Measurements from ENCODE around the gene CTNND2. TPM values are rescaled to one million over a fixed set of nuclear protein-coding genes. Genes with fewer than 3 reads are reported as not detected.

Gene CTNND2
- total and polyA plus RNA-seq, 9 of the 15 experiments (the other 6 are each of a cell fraction or from before 2014, with no cell fraction given), result 0.03 to 0.35 TPM; not detected in 7

GRCh38 chr5:11052871-11053270, 851.4 kb downstream of the CTNND2 start (continued):
- TF ChIP-seq SMAD4 (CRISPR knock-in tag; conservative IDR thresholded peaks at IDR 0.05) (no peak), NR1H2 (CRISPR knock-in tag; IDR thresholded peaks at IDR 0.05) (no peak), WHSC1 (IDR thresholded peaks at IDR 0.05; ENCODE audit: low read length) (no peak), RNF219 (CRISPR knock-in tag; IDR thresholded peaks at IDR 0.05) (no peak), ZNF445 (CRISPR knock-in tag; IDR thresholded peaks at IDR 0.05; ENCODE audit: low read depth) (no peak), ZNF408 (CRISPR knock-in tag; IDR thresholded peaks at IDR 0.05; ENCODE audit: low read depth) (no peak), RBM15 (IDR thresholded peaks at IDR 0.05; ENCODE audit: insufficient read depth, low read length) (no peak)

- H2AFZ ChIP-seq (ENCODE audit: low read depth, low read length), result no peak overlapping the region
- no peaks in the 10 kb centered on the region for H3K4me1 ChIP-seq (replicated peaks in 1 of 2; ENCODE audit: control insufficient read depth in 2 of 2, insufficient read depth in 2 of 2, low read length in 2 of 2)
- peaks cover 0 to 2% of the 10 kb centered on the region in 2 experiments; a peak in 1 of 5 replicates for H3K27me3 ChIP-seq (ENCODE audit: control insufficient read depth in 2 of 2, insufficient read depth in 2 of 2, low read length in 2 of 2)
- TF ChIP-seq PTTG1 (tag; IDR thresholded peaks at IDR 0.05; ENCODE audit: low read depth), result no peak
- no peak for TF ChIP-seq THRAP3 (IDR thresholded peaks at IDR 0.05; ENCODE audit: borderline replicate concordance)
- TF ChIP-seq ZNF143 (CRISPR knock-in tag; IDR thresholded peaks at IDR 0.05), result no peak
- TF ChIP-seq ZNF79 (CRISPR knock-in tag; IDR thresholded peaks at IDR 0.05; ENCODE audit: low read depth), result no peak
- no peak for TF ChIP-seq ZNF280A (IDR thresholded peaks at IDR 0.05; ENCODE audit: low read depth, partially characterized antibody)
- TF ChIP-seq POLR2A (conservative IDR thresholded peaks at IDR 0.05), result no peak
- TF ChIP-seq POLR3A (IDR thresholded peaks at IDR 0.05; ENCODE audit: borderline replicate concordance, extremely low read depth, insufficient read depth, insufficient read length), result no peak
- TF ChIP-seq CBFA2T2 (conservative IDR thresholded peaks at IDR 0.05), result no peak
- TF ChIP-seq ESRRA (IDR thresholded peaks at IDR 0.05; ENCODE audit: borderline replicate concordance, low read depth), result no peak
- no peak for TF ChIP-seq TEAD2 (tag; IDR thresholded peaks at IDR 0.05)
- no peak for TF ChIP-seq HDAC2 (IDR thresholded peaks at IDR 0.05)
- in situ Hi-C loops (cut with MboI) (no loop called here), intact Hi-C loops (cut with micrococcal nuclease) (no loop called here)
- 0% methylated on average over 3 of the region's 3 CpGs for WGBS (ENCODE audit: insufficient coverage, low coverage, missing lambda C conversion rate)
- no peaks in the 10 kb centered on the region for H3K9me1 ChIP-seq (ENCODE audit: control insufficient read depth, insufficient read depth, low read length)
- no peaks in the 10 kb centered on the region for H3K9me3 ChIP-seq (replicated peaks; ENCODE audit: control insufficient read depth, insufficient read depth, low read depth, low read length)
- H3K27ac ChIP-seq (ENCODE audit: extremely low read depth, low read depth, low read length), result no peak overlapping the region
- H3K4me2 ChIP-seq (ENCODE audit: insufficient read depth, low read length), result no peak overlapping the region
- no peaks in the 10 kb centered on the region for H4K20me1 ChIP-seq (replicated peaks; ENCODE audit: control insufficient read depth, insufficient read depth, low read length)
- no TSS peak for BruUV-seq (replicated peaks)
- no peaks in the 10 kb centered on the region for H3K79me2 ChIP-seq (ENCODE audit: control insufficient read depth, insufficient read depth, low read length)
- no peak for FAIRE-seq
- ChIA-PET CTCF (ENCODE audit: low intra/inter-chr PET ratio) (no interaction called here), POLR2A (interaction anchor here (0.8 kb wide), 1 partner anchor 8 kb away, joined by 3 read pairs; no protein-coding TSS in a partner anchor)
- H3K4me3 ChIP-seq, result no peak overlapping the region
- H3K9ac ChIP-seq (ENCODE audit: insufficient read depth in 1 of 2, low read depth in 2 of 2, low read length in 2 of 2), result no peak overlapping the region
- ATAC-seq, result no peak
- no peaks in the 10 kb centered on the region for H3K36me3 ChIP-seq (ENCODE audit: control insufficient read depth, insufficient read depth, low read length)
- DNase-seq (ENCODE audit: extremely low read depth in 1 of 4, low spot score in 3 of 4), result no peak
Observed at GRCh38 chr5:11050596-11051304, 853.5 kb downstream of the CTNND2 start.

All from K562 (cell line).